GM18502 (cell line): ENCODE results near the gene RWDD1.

Source experiments
- ATAC-seq: cut with Tn5 transposase; IDR thresholded peaks from one replicate; pipeline ENCODE4 v1.9.1; 2021; ENCODE audit warnings: mild to moderate bottlenecking; ENCODE audit not compliant: unreplicated experiment, poor library complexity

RWDD1 gene

DNA sequence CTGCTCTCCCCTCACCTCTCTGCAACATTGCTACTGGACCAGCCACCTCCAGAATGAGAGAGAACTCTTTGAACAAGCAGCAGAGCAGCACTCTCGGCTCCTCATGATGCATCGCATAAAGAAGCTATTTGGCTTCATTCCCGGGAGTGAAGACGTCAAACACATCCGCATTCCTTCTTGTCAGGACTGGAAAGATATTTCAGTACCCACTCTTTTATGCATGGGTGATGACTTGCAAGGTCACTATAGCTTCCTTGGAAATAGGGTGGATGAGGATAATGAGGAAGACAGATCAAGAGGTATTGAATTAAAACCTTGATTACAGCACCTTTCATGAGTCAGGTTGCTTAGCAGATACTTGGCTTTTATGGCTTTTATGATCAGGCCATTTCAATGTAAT, 13.4 kb upstream of the RWDD1 start:
- no peak for ATAC-seq

DNA sequence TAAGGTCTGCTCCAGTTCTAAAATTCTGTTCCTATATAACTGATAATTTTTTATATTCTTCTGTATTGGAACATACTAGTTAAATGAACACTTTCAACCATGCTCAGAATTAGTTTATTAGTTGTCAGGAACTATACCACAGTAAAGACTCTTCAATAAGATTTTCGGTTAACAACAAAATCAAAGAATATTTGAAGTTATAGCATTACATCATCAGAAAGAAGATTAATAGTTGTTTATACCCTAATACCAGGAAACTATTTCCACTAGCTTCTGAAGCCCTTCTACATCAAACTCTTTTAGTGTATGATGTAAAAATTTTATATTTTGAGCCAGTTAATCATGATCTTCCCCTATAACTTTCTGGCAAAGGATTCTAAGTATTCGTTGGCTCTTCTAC, 11.2 kb upstream of the RWDD1 start:
- no peak for ATAC-seq

DNA sequence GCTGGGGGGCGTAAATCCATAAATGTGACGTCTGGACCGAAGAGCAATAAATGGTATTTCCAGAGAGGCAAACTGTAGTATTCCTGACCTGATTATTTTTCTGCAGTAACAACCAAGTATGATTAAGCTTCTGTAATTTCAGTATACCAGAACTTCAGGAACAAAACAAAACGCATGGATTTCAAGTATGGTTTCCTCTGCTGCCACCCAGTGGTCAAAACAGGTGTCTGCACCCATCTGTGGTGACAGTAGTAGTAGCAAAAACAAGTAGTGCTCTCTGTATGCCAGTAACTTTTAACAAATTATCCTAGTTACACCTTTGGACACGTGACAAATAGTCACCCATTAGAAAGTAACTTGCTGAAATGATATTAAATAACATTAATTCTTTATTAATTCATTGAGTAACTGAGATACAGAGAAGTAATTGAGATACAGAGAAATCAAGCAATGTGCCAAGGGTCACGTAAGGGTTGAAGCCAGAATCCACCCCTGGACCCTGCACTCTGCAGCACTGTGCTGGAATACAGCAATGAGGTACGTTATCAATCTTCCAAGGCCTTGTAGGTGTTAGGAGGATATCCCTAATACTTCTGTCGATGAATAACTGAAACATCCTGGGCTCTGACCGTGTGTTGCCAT, 9.8 kb upstream of the RWDD1 start:
- peak; percentile 79 for ATAC-seq

DNA sequence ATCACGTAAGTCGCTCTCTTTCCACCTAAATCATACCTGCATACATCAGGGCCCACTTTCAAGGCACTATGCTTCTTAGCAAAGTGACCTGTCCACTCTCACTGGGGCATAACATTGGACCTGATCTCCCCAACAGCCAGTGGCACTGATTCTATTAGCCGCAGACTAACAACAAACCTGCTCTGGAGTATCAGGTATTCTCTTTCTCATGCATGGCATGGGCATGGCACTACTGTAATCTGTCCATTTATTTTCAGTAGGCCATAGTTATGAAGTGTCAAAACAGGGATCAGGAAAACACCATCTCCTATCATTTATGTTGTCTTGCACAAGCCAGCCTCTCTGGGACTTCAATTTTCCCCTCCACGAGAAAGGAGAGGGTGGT, 9.3 kb upstream of the RWDD1 start:
- ATAC-seq, result no peak

DNA sequence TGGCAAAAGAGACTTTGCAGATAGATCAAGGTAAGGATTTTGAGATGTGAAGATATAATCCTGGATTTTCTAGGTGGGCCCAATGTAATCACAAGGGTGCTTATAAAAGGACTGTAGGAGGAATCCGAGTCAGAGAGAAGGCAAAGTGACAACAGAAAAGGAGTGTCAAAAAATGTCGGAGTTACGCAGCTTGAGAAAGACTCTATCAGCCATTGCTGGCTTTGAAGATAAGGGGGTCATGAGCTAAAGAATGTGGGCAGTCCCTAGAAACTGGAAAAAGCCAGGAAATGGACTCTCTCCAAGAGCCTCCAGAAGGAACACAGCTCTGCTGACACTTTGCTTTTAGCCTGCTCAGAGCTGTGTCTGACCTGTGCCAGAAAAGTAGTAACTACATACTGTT, 8.7 kb upstream of the RWDD1 start:
- no peak for ATAC-seq

DNA sequence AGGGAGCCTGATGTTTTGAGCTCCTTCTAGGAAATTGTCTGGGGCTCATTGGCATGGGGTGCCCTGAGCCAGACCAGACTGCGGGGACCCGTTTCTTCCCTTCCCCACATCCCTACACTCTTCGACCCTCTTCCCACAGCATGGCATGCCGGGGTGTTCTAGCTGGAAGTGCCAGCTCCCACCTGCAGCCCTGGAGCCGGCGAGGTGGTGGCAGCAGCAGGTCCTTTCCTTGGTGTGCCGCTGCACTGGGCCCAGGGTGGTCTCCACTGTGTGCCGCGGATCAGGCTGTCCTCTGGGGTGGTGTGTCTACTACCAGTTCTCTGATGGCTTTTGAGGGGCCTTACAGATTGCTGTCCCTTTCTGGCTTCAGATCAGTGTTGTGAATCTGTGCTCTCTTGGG, 7.5 kb upstream of the RWDD1 start:
- ATAC-seq, result no peak

DNA sequence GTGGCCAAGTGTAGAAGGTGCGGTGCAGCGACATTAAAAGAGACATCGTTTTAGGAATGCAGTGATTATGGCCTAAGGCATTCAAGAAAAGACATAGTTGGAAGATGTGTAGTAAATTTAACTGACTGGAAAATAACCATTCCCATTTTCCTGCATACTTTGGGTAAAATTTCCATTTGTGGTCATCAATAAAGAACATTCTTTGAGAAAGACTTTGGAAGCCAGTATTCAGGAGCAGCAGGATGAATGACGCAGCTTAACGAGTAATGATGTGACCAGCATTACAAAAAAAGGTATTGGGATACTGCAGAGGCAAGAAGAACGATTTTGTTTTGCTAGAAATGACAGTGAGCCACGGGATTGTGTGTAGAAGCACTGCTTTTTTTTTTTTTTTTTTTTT, 7.0 kb upstream of the RWDD1 start:
- ATAC-seq, result no peak

DNA sequence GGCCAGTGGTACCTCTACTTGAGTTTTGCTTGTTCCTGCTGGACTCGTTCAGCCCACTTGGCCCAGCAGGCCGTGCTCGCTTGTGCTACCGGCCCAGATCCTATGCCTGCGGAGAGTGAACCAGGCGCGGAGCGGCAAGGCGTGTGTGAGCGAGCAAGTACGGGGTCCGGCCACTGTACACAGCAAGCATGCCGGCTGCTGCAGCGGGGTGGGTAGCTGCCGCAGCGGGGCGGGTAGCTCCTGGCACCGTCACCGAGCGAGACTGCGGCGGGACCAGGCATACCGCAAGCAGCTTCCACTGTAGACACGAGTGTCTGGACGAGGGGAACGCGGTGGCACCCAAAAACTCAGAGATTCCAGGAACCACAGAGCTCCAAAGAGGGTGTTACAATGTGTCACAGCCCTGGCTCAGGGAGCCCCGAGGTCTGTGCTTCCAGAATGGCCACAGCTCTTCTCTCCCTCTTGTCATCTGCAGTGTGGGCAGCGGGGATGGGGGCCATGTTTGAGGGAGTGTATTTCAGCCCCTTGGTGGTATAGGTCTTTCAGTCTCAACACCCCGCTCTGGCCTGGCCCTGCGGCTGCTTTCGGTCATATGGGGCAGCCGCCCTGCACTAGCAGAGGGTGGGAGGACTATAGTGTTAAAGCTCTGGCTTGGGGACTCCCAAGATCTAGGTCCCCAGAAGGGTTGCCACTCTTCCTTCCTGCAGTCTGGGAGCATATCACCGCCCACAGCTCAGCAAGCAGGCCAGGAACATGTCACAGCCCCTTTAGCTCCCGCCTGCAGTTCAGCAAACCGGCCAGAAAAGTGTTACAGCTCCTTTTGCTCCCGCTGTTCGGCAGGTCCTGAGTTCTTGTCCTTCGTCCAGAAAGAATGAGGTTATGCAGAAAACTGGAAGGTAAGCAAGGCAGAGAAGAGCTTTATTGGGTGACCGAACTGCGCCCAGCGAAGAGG, 6.1 kb upstream of the RWDD1 start:
- ATAC-seq, result no peak

DNA sequence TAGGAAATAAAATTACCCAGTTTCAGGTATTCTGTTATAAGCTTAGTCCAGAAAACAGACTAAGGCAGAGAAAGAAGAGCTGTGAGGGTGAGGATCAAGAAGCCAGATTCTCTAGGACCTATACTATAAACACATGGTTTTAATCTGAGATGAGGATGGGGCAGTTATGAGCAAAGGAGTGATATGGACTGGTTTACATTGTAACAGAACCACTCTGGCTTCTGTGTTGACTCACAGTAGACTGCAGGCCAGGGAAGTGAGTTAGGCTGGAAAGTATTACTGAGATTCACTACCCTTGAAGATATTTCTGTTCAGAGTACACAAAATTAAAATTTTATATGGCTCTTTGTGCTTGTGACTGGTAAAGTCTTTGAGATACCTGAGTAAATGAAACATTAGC, 3.2 kb upstream of the RWDD1 start:
- ATAC-seq, result no peak

DNA sequence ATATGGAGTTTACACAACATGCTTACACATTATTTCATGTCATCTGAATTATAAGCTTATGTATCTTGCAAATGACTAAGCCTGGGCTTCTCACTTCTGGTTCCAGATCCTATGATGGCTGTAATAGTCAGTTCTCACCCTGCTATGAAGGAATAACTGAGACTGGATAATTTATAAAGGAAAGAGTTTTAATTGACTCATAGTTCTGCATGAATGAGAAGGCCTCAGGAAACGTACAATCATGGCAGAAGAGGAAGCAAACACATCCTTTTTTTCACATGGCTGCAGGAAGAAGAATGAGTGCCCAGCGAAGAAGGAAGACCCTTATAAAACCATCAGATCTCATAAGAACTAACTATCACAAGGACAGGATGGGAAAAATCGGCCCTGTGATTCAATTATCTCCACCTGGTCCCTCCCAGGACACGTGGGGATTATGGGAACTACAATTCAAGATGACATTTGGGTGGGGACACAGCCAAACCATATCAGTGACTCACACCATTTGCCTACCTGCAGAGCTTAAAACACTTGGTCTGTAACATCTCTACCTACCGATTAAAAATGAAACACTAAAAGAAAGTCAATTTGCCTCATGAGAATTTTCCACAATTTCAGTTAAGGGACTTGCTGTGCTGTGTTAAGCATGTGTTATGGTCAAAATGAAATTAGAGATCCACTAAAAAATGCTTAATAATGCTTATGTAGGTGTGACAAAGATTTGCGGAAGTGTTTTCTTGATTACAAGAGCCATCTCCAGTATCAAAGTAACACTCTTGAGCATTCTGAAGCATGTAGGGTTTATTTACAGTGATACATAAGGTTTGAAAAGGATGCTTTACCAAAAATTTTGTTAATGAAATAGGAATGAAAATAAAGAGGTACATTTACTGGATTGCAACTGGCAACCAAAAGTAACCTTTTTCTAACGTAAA, 2.2 kb upstream of the RWDD1 start:
- ATAC-seq, result no peak

DNA sequence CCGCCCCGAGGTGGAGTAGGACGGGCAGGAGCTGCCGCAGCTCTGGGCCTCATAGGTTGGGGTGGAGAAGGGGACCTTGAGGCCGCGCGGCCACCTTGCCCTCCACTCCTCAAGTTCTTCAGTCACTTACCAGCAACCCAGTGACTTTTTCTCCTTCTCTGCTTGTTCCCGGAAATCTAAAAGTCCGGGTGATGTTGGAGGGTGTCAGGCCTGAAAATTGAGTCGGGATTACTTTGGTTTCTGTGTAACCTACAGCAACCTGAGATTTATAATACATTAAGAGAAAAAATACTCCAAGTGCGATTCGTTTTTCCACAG, 338 bp downstream of the RWDD1 start:
- no peak for ATAC-seq

DNA sequence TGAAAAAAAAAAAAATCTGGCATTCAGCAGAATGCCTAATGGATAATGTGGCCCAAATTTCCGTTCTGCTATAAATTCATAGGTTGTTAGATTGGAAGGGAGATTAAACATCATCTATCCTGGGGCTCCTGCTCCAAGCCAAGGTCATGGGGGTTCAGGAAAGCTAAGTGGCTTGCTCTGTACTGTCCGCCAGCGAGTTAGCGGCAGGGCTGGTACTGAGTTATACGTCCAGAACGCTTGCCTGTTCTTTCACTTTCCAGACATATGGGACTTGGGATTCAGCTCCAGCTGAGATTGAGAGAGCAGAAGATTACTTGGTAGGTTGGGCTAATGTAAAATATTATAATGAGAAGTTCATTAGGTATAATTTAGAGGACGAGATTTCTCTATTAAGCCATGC, 858 bp downstream of the RWDD1 start:
- ATAC-seq, result no peak

DNA sequence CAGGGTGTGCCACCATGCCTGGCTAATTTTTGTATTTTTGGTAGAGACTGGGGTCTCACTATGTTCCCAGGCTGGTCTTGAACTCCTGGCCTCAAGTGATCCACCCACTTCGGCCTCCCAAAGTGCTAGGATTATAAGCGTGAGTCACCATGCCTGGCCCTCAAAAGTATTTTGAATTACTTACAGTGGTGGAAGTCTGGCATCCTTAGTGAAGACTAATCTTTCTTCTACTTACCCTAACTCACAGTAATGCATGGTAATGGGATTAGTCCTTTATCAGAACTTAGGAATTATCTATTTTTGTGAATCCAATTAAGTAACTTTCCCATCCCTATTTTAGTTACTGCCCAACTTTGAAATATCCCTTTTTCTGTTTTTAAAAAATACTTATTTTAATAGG, 3.9 kb downstream of the RWDD1 start:
- no peak for ATAC-seq

DNA sequence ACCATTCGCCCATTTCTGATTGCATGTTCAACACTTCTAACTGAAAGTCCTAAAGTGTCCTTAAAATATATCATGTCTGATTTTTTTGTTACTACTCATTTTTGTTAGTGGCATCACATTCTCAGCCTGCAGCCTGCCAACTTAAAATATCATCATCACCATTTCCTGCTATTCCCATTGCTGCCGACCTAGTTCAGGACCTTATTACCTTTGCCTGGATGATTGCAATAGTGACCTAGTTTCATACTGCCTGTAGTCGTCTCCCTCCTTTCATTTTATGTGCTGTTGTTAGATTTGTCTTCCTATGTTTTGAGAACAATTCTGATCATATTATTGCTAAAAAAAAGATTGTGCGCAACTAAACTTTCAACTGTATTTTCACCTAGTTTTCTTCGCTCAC, 6.2 kb downstream of the RWDD1 start:
- no peak for ATAC-seq

DNA sequence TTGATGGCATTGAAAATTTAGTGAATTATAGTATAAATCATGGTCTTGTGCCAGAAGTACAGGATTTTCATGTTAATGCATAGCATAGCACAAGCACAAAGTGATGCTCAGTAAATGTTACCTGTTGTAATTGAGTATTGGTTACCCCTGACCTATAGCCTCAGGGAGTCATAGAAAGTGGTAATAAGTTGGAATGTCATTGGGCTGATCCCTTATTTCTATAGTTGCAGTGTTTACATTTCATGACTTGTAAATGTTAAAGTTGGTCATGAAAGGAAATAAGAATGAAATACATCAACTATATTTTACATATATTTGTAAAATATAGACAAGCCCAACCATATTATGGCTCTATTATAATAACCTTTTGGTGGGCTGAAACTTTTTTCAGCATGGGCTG, 7.0 kb downstream of the RWDD1 start:
- ATAC-seq, result no peak

DNA sequence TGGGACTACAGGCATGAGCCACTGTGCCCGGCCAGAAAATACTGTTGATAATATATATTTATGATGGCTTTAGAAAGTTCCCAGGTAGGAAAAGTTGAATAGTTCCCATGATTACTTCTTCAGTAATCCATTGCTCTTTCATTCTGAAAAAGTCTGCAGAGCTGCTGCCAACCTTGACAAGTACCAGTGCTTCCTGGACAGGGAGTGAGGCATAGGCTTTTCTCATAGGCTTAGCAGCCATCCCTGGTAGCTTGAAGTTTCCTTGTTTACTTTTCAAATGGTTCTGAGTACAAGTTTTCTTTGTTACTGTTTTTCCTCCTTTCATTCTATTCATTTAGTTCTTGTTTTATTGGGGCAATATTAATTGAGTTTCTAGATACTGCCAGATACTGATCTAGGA, 7.8 kb downstream of the RWDD1 start:
- ATAC-seq, result no peak

DNA sequence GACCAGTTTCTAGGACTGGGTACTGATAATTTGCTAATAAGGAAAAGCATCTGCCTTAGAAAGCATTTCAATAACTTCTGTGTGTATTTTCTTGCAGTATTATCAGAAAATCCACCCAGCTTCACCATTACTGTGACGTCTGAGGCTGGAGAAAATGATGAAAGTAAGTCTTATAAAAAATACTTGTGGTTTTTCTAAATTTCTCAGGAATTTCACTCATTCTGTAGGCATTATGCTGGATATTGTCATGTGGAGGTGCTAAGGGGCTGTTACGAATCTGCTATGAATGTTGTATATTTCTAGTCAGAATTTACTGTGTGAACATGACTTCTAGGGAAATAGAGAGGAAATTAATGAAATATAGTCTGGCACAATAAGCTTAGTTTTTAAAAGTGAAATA, 8.9 kb downstream of the RWDD1 start:
- ATAC-seq, result no peak

DNA sequence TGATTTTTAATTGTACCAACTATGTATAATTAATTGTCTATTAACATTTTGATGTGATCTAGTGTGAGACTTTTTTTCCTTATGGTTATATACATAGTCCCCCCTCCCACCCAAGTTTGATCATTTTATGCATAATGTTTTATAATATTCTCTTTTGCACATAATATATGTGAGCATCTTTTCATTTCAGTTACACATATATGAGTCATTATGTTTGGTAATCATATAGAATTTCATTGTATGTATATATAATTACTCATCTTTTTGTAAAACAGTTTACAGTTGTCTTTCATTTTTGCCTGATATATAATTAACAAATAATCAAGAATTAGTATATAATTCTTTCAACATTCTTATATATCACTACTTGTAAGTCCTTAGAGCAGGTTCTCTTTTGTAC, 15.0 kb downstream of the RWDD1 start:
- ATAC-seq, result no peak

DNA sequence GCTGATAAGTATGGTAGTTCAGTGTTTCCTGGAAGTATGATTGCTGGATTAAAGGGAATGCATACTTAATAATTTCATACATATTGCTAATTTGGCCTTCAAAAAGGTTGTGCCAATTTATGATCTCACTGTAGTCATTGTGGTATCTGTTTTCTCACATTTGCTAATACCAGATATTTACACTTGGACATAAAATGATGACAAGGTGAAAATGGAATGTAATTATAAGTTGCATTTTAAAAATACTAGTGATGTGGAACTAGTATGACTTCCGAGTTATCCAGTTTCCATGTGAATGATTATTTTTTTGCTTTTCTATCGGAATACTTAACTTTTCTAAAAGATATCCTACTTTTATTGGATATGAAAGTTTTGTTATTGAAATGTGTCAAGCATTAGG, 15.4 kb downstream of the RWDD1 start:
- ATAC-seq, result no peak

DNA sequence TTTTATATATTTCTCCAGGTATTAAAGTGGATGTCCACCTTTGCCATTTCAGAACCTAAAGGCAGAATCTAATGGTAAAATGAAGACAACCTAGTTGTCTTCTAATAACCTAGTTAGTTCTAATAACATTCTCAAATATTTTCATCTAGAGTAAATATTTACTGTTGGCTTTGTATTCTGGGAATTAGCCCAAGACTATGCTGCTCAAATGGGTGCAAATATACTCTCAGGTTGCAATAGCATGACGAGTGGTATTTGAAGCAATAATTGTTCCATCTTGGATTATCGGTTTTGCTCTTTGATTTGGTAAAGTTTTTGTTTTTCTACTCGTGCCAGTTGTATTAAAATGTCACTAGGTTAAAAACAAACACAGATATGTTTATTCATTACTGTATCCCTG, 23.9 kb downstream of the RWDD1 start:
- no peak for ATAC-seq

DNA sequence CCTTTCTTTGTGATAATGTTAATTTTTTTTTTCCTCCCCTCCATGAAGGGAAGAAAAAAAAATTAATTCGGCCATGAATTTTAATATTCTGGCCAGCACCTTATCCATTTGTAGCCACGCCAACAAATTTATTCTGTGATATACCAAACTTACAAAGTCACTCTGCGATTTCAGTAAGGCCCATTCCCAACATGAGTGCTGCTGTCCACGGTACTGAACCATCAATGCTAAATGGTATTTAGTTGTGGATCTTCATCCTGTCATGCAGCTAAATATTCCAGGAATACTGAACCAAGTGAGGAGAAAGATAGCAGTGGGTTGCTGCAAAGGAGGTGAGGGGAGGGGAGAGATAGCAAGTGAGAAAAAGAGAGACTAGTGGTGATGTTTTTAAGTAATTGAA, 25.5 kb downstream of the RWDD1 start:
- ATAC-seq, result no peak
